ENCODE data around the gene OSTM1. TPM values are rescaled to one million over a fixed set of nuclear protein-coding genes. Genes with fewer than 3 reads are reported as not detected.
A peak's percentile ranks its signal among the peaks of the same experiment; 100 is the strongest.

The OSTM1 gene
- total and polyA plus RNA-seq, 9 of the 15 experiments (the other 6 are each of a cell fraction or from before 2014, with no cell fraction given): 5.6 to 29.5 (median 16.3) TPM

- TF ChIP-seq, protein P1, sequence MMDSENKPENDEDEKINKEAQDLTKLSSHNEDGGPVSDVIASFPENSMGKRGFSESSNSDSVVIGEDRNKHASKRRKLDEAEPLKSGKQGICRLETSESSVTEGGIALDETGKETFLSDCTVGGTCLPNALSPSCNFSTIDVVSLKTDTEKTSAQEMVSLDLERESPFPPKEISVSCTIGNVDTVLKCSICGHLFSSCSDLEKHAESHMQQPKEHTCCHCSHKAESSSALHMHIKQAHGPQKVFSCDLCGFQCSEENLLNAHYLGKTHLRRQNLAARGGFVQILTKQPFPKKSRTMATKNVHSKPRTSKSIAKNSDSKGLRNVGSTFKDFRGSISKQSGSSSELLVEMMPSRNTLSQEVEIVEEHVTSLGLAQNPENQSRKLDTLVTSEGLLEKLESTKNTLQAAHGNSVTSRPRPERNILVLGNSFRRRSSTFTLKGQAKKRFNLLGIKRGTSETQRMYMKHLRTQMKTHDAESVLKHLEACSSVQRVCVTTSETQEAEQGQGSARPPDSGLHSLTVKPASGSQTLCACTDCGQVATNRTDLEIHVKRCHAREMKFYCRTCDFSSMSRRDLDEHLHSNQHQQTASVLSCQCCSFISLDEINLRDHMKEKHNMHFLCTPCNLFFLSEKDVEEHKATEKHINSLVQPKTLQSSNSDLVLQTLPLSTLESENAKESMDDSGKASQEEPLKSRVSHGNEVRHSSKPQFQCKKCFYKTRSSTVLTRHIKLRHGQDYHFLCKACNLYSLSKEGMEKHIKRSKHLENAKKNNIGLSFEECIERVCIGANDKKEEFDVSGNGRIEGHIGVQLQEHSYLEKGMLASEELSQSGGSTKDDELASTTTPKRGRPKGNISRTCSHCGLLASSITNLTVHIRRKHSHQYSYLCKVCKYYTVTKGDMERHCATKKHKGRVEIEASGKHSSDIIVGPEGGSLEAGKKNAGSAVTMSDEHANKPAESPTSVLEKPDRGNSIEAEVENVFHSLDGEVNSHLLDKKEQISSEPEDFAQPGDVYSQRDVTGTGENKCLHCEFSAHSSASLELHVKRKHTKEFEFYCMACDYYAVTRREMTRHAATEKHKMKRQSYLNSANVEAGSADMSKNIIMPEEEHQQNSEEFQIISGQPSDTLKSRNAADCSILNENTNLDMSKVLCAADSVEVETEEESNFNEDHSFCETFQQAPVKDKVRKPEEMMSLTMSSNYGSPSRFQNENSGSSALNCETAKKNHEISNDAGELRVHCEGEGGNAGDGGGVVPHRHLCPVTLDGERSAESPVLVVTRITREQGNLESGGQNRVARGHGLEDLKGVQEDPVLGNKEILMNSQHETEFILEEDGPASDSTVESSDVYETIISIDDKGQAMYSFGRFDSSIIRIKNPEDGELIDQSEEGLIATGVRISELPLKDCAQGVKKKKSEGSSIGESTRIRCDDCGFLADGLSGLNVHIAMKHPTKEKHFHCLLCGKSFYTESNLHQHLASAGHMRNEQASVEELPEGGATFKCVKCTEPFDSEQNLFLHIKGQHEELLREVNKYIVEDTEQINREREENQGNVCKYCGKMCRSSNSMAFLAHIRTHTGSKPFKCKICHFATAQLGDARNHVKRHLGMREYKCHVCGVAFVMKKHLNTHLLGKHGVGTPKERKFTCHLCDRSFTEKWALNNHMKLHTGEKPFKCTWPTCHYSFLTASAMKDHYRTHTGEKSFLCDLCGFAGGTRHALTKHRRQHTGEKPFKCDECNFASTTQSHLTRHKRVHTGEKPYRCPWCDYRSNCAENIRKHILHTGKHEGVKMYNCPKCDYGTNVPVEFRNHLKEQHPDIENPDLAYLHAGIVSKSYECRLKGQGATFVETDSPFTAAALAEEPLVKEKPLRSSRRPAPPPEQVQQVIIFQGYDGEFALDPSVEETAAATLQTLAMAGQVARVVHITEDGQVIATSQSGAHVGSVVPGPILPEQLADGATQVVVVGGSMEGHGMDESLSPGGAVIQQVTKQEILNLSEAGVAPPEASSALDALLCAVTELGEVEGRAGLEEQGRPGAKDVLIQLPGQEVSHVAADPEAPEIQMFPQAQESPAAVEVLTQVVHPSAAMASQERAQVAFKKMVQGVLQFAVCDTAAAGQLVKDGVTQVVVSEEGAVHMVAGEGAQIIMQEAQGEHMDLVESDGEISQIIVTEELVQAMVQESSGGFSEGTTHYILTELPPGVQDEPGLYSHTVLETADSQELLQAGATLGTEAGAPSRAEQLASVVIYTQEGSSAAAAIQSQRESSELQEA (IDR thresholded peaks at IDR 0.05; ENCODE audit: low read depth): peak; percentile 90
- TF ChIP-seq ILF3 (IDR thresholded peaks at IDR 0.05; ENCODE audit: borderline replicate concordance) (0 out of 2 replicates have a peak, but pooled peaks have one; percentile 41), ZBTB1 (CRISPR knock-in tag; IDR thresholded peaks at IDR 0.05; ENCODE audit: borderline replicate concordance, low read depth) (peak; percentile 74), USF1 (CRISPR knock-in tag; IDR thresholded peaks at IDR 0.05) (peak; percentile 85), ESRRA (IDR thresholded peaks at IDR 0.05; ENCODE audit: borderline replicate concordance, low read depth) (peak; percentile 47; the same call in 1 of the 2 replicates), ZNF212 (CRISPR knock-in tag; IDR thresholded peaks at IDR 0.05) (0 out of 2 replicates have a peak, but pooled peaks have one; percentile 67), NR2C2 (CRISPR knock-in tag; IDR thresholded peaks at IDR 0.05) (peak; percentile 67; the same call in 1 of the 2 replicates), NR2C2 (tag; IDR thresholded peaks at IDR 0.05) (peak; percentile 82), JUNB (CRISPR knock-in tag; conservative IDR thresholded peaks at IDR 0.05) (no peak), AFF4 (CRISPR knock-in tag; IDR thresholded peaks at IDR 0.05) (peak; percentile 84; the same call in 1 of the 2 replicates), SREBF2 (CRISPR knock-in tag; IDR thresholded peaks at IDR 0.05) (0 out of 2 replicates have a peak, but pooled peaks have one; percentile 24), CXXC5 (CRISPR knock-in tag; IDR thresholded peaks at IDR 0.05) (peak; percentile 97), BCOR (IDR thresholded peaks at IDR 0.05) (peak; percentile 31; the same call in 1 of the 2 replicates), SOX6 (IDR thresholded peaks at IDR 0.05) (peak; percentile 39; the same call in 1 of the 2 replicates), TAF7 (tag; IDR thresholded peaks at IDR 0.05) (peak; percentile 49; the same call in 1 of the 2 replicates)
Observed at GRCh38 chr6:108074359-108075144, at the start of gene OSTM1 (continued).

All from K562 (cell line).